GM12891 (cell line): ENCODE data around the gene SUPT5H.

Experiments used
- PAX5 ChIP-seq: IDR thresholded peaks from 2 replicates; pipeline ENCODE4 v1.6.1; 2011; ENCODE audit warnings: low read length, moderate library complexity, mild to moderate bottlenecking; ENCODE audit not compliant: insufficient read depth, severe bottlenecking
- POLR2A ChIP-seq: IDR thresholded peaks from 2 replicates; pipeline ENCODE4 v1.6.1; 2011; ENCODE audit warnings: low read depth, low read length, control low read depth
- POLR2AphosphoS5 ChIP-seq: IDR thresholded peaks from 2 replicates; pipeline ENCODE4 v1.6.1; 2011; ENCODE audit warnings: low read depth, low read length, control low read depth
- POU2F2 ChIP-seq: IDR thresholded peaks from 2 replicates; pipeline ENCODE4 v1.6.1; 2011; ENCODE audit warnings: low read depth, mild to moderate bottlenecking, control low read depth, low read length, moderate library complexity
- SPI1 ChIP-seq: IDR thresholded peaks from 2 replicates; pipeline ENCODE4 v1.6.1; 2011; ENCODE audit warnings: low read depth, low read length, control low read depth
- TAF1 ChIP-seq: IDR thresholded peaks from 2 replicates; pipeline ENCODE4 v1.6.1; 2011; ENCODE audit warnings: low read depth, low read length, control low read depth

- no peak for TF ChIP-seq POLR2A
- peak; percentile 30; the same call in 1 of the 2 replicates for TF ChIP-seq POLR2AphosphoS5
- TF ChIP-seq TAF1: 0 out of 2 replicates have a peak, but pooled peaks have one; percentile 3
- no peak for TF ChIP-seq PAX5
- TF ChIP-seq POU2F2: peak; percentile 42; the same call in 1 of the 2 replicates
- TF ChIP-seq SPI1: no peak
Measured at GRCh38 chr19:39402346-39403300, 42.8 kb upstream of the SUPT5H start.
